OCI-LY3 (cell line): ENCODE results near the gene IGDCC3.

ENCODE experiments used
- EZH2phosphoT487 ChIP-seq: fragments of 200-600 bp; shearing (Covaris generic); IDR thresholded peaks from 2 replicates; pipeline ENCODE4 v1.6.1; 2018; ENCODE audit warnings: antibody characterized with exemption, mixed run types, low read depth
- TF ChIP-seq, protein P1 (sequence below): fragments of 200-600, 300-600 bp; sonication (generic); IDR thresholded peaks from 2 replicates; pipeline ENCODE4 v1.5.1; 2014; ENCODE audit warnings: antibody characterized with exemption, low read length, low read depth

DNA sequence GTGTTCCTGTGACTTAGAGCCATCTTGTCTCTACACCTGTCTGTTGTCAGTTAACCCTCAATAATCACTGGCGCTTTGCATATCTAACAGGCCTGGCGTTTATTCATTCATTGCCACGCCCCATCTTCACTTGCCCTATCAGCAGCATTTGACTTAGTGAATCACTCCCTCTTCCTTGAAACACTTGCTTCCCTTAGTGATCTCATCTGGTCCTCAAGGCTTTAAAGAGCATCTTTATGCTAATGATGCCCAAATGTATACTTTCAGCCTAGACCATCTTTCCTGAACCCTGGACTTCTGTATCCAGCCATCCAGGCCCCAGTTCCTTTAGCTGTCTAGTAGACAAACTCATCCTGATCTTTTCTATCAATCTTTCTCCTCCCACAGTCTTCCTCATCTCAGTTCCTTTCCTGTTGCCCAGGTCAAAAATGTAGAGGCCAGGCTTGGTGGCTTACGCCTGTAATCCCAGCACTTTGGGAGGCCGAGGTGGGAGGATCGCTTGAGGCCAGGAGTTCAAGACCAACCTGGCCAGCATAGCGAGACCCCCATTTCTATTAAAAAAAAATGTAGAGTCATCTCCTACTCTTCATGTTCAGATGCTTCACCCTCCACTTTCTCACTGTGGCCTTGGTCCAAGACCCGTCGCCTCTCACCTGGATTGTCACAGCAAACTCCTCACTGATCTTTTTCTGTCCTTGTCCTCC, 46.3 kb upstream of the IGDCC3 start:
- TF ChIP-seq, protein P1, sequence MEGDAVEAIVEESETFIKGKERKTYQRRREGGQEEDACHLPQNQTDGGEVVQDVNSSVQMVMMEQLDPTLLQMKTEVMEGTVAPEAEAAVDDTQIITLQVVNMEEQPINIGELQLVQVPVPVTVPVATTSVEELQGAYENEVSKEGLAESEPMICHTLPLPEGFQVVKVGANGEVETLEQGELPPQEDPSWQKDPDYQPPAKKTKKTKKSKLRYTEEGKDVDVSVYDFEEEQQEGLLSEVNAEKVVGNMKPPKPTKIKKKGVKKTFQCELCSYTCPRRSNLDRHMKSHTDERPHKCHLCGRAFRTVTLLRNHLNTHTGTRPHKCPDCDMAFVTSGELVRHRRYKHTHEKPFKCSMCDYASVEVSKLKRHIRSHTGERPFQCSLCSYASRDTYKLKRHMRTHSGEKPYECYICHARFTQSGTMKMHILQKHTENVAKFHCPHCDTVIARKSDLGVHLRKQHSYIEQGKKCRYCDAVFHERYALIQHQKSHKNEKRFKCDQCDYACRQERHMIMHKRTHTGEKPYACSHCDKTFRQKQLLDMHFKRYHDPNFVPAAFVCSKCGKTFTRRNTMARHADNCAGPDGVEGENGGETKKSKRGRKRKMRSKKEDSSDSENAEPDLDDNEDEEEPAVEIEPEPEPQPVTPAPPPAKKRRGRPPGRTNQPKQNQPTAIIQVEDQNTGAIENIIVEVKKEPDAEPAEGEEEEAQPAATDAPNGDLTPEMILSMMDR: no peak
- no peak for TF ChIP-seq EZH2phosphoT487
